ENCODE results near the gene ITSN1.

Gene ITSN1

GRCh38 chr21:33733601-33734000 lies 91.3 kb downstream of the ITSN1 start:
- no peak for DNase-seq

GRCh38 chr21:33734291-33734690 lies 92.0 kb downstream of the ITSN1 start:
- no peak for DNase-seq

- DNase-seq, result no peak
These were observed 92.5 kb downstream of the ITSN1 start for GRCh38 chr21:33734818-33735217.

GRCh38 chr21:33736569-33736968 lies 94.3 kb downstream of the ITSN1 start:
- DNase-seq, result no peak

- DNase-seq, result no peak
These were observed 97.4 kb downstream of the ITSN1 start for GRCh38 chr21:33739701-33740100.

GRCh38 chr21:33747420-33747819 lies 105.1 kb downstream of the ITSN1 start:
- DNase-seq, result no peak

GRCh38 chr21:33748903-33749302 lies 106.6 kb downstream of the ITSN1 start:
- DNase-seq, result no peak

GRCh38 chr21:33750017-33750416 lies 107.7 kb downstream of the ITSN1 start:
- DNase-seq, result no peak

GRCh38 chr21:33751120-33751519 lies 108.8 kb downstream of the ITSN1 start:
- no peak for DNase-seq

GRCh38 chr21:33751533-33751932 lies 109.2 kb downstream of the ITSN1 start:
- no peak for DNase-seq

- no peak for DNase-seq
These were observed 110.0 kb downstream of the ITSN1 start for GRCh38 chr21:33752260-33752659.

GRCh38 chr21:33753886-33754285 lies 111.6 kb downstream of the ITSN1 start:
- DNase-seq, result no peak

- no peak for DNase-seq
These were observed 112.2 kb downstream of the ITSN1 start for GRCh38 chr21:33754481-33754880.

GRCh38 chr21:33755354-33755753 lies 113.1 kb downstream of the ITSN1 start:
- DNase-seq, result no peak

GRCh38 chr21:33760641-33761440 lies 118.5 kb downstream of the ITSN1 start:
- peak; percentile 87 for DNase-seq

GRCh38 chr21:33761441-33762036 lies 119.2 kb downstream of the ITSN1 start:
- peak; percentile 35 for DNase-seq

- no peak for DNase-seq
These were observed 120.7 kb downstream of the ITSN1 start for GRCh38 chr21:33762803-33763581.

GRCh38 chr21:33763582-33763899 lies 121.2 kb downstream of the ITSN1 start:
- DNase-seq, result no peak

GRCh38 chr21:33767236-33767635 lies 124.9 kb downstream of the ITSN1 start:
- DNase-seq, result no peak

- DNase-seq, result no peak
These were observed 125.7 kb downstream of the ITSN1 start for GRCh38 chr21:33767960-33768359.

- DNase-seq, result no peak
These were observed 126.8 kb downstream of the ITSN1 start for GRCh38 chr21:33769057-33769456.

GRCh38 chr21:33770542-33770941 lies 128.2 kb downstream of the ITSN1 start:
- no peak for DNase-seq

GRCh38 chr21:33771976-33772375 lies 129.7 kb downstream of the ITSN1 start:
- DNase-seq, result no peak

GRCh38 chr21:33774551-33774950 lies 132.2 kb downstream of the ITSN1 start:
- DNase-seq, result no peak
